IPS DF 4.7 (cell line): Measurements from ENCODE around the gene RAD50.

Experiments used
- DNase-seq: peaks from one replicate; pipeline ENCODE4 v3.0.0-alpha.2; 2013; ENCODE audit warnings: low spot score; ENCODE audit errors: extremely low read depth

The RAD50 gene

GRCh38 chr5:132659598-132660493 is 103.1 kb downstream of the RAD50 start:
- no peak for DNase-seq

GRCh38 chr5:132661231-132662003 is 104.6 kb downstream of the RAD50 start:
- no peak for DNase-seq

GRCh38 chr5:132662004-132662401 is 105.2 kb downstream of the RAD50 start:
- no peak for DNase-seq

GRCh38 chr5:132662925-132663770 is 106.4 kb downstream of the RAD50 start:
- no peak for DNase-seq

GRCh38 chr5:132663771-132664695 is 107.3 kb downstream of the RAD50 start:
- DNase-seq = no peak

- no peak for DNase-seq
Observed at GRCh38 chr5:132664696-132665209, 108.0 kb downstream of the RAD50 start.

GRCh38 chr5:132665574-132666080 is 108.8 kb downstream of the RAD50 start:
- DNase-seq = no peak

GRCh38 chr5:132666310-132667123 is 109.7 kb downstream of the RAD50 start:
- no peak for DNase-seq

GRCh38 chr5:132667309-132667708 is 110.5 kb downstream of the RAD50 start:
- DNase-seq = no peak

- DNase-seq = no peak
Observed at GRCh38 chr5:132667761-132668705, 111.3 kb downstream of the RAD50 start.

- DNase-seq = no peak
Observed at GRCh38 chr5:132668706-132669454, 112.1 kb downstream of the RAD50 start.

- DNase-seq = no peak
Observed at GRCh38 chr5:132669455-132669820, 112.7 kb downstream of the RAD50 start.

GRCh38 chr5:132669966-132670882 is 113.4 kb downstream of the RAD50 start:
- no peak for DNase-seq

GRCh38 chr5:132671000-132671399 is 114.2 kb downstream of the RAD50 start:
- DNase-seq = no peak

GRCh38 chr5:132673488-132673887 is 116.7 kb downstream of the RAD50 start:
- no peak for DNase-seq

- no peak for DNase-seq
Observed at GRCh38 chr5:132673939-132674630, 117.3 kb downstream of the RAD50 start, which contains the start of gene IL4. Gene IL4 (plus strand): TSS chr5:132673989. CDS start chr5:132674051, 62 bp downstream.
